IPS-15b (cell line): ENCODE measurements around the gene TIMM17B.

Source experiments
- H3K27me3 ChIP-seq: one replicate; pipeline ENCODE4 v1.6.1; 2013; ENCODE audit warnings: low read length; ENCODE audit not compliant: control insufficient read depth, insufficient read depth
- H3K36me3 ChIP-seq: one replicate; pipeline ENCODE4 v1.6.1; 2013; ENCODE audit warnings: low read length; ENCODE audit not compliant: control insufficient read depth, insufficient read depth
- H3K4me1 ChIP-seq: one replicate; pipeline ENCODE4 v1.6.1; 2013; ENCODE audit warnings: mild to moderate bottlenecking, low read length; ENCODE audit not compliant: control insufficient read depth, insufficient read depth
- H3K4me3 ChIP-seq: one replicate; pipeline ENCODE4 v1.5.1; 2013; ENCODE audit warnings: low read depth, low read length
- H3K9ac ChIP-seq: one replicate; pipeline ENCODE4 v1.6.1; 2013; ENCODE audit warnings: low read depth, mild to moderate bottlenecking, low read length
- H3K9me3 ChIP-seq: one replicate; pipeline ENCODE4 v1.6.1; 2013; ENCODE audit warnings: mild to moderate bottlenecking, low read length; ENCODE audit not compliant: control insufficient read depth, insufficient read depth

Gene TIMM17B

DNA sequence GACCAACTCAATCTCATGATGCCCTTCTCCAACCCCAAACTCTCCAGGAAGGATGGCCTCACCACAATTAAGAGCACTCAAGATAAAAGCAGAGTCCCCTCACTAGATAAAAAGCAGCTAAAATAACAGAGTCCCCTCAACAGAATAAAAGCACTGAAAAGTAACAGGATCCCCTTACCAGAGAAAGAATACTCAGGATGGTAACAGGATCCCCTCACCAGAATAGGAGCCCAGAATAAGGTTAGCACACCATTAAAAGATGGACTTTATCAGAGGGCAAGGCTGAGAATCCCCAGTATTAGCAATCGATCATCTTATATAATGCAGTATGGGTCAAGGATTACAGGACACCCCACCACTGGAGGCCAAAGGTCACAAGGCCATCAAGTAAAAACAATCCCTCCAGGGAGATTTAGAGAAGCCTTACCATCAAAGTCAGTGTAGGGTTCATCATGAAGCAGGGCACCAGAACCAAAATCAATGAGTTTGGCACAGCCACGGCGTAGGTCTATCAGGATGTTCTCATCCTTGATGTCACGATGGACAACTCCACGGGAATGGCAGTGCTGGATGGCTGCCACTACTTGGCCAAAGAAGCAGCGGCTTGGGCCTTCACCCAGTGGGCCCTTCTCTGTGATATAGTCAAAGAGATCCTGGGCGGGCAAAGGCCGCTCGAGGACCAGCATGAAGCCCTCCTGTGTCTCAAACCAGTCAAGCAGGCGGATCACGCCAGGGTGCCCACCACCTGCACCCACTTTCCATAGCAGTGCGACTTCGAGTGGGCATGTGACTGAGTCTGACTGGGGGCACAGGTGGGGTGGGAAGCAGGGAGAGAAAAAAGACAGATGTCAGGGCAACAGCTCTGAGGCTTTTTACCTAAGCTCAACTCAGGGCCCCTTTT, 17.3 kb upstream of the TIMM17B start:
- H3K36me3 ChIP-seq = peaks cover 41% of the 10 kb centered on the region
- peaks cover 2% of the 10 kb centered on the region for H3K4me1 ChIP-seq
- H3K9ac ChIP-seq = peak overlapping the region; percentile 29
- H3K27me3 ChIP-seq = no peaks in the 10 kb centered on the region
- H3K9me3 ChIP-seq = peaks cover 3% of the 10 kb centered on the region
- H3K4me3 ChIP-seq = peak overlapping the region; percentile 94

DNA sequence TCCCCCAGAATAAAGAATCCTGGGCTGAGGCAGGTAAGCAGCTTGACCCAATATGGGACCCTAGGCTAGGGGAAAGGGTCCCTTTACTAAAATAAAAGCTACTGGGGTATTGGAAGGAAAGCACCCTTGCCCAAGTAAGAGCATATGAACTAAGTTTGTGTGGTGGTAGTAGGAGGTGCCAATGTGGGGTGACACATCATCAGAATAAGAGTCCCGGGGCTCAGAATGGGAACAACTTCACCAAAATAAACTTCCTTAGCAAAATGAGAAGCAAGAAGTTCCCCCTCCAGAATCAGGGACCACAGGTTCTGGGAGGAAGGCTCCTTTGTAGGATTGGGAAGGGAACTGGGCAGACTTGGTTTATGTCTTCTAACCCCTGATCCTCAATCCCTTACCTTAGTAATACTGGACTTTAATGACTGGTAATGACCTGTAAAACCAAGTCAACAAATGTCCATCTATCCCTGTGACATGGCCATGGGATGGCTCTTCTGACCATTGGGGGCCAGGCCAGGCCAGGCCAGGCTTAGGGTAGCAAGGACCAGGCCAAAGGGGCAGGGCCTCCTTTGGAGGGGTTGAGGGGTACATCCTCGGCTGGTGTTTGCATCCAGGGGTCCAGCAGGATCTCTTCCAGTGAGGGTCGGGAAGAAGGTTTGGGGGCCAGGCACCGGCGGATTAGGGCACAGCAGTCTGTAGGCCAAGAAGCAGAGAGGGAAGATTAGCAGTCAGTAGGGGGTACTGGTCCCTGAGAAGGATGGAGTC, 16.2 kb upstream of the TIMM17B start:
- peaks cover 45% of the 10 kb centered on the region for H3K36me3 ChIP-seq
- H3K4me3 ChIP-seq = peak overlapping the region; percentile 10
- H3K9me3 ChIP-seq = peaks cover 3% of the 10 kb centered on the region
- H3K27me3 ChIP-seq = no peaks in the 10 kb centered on the region
- H3K4me1 ChIP-seq = no peaks in the 10 kb centered on the region
- no peak overlapping the region for H3K9ac ChIP-seq

DNA sequence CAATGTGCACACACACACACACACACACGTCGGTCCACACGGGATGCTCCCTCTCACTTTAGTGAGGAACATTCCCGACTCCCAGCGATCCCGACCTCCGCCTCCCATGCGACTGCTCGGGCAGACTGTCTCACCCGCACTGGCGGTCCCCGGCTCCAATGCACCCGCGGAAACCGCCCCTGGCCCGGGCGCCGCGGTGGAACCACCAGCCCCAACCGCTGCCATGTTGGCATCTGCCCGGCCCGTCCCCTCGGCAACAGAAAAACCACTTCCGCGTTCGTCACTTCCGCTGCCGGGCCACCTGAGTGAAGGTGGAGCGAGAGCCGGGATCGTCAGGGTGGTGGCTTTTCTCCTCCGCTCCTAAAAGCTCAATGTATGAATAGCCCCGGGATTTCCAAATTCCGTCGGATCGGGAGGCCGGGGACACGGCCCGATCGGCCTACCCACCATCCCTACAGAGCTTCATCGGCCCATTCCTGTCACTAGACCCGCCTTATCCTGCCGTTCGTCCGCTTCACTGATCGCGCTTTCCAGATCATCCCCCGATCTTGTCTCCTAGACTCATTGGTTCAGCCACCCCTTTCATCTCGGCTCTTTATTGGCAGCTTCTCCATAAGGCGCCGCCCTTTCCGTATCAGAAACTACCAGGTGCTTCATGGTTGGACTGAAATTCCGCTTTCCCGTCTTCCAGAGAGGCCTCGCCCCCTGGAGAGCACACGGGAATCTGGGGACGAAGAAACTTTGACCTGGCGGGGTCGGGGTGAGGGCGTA, 14.0 kb upstream of the TIMM17B start, which contains the start of gene SLC35A2:
SLC35A2 (minus strand) TSS at position 235 of the 771 bp plus-strand sequence; CDS start at position 225, 10 bp downstream.
- Histone ChIP-seq H3K9ac (peak within 1 kb of the TSS; percentile 84), H3K4me1 (peaks cover 3% of the 10 kb centered on the region), H3K9me3 (no peaks in the 10 kb centered on the region), H3K27me3 (no peaks in the 10 kb centered on the region), H3K4me3 (peak within 1 kb of the TSS; percentile 96), H3K36me3 (peaks cover 38% of the 10 kb centered on the region)

DNA sequence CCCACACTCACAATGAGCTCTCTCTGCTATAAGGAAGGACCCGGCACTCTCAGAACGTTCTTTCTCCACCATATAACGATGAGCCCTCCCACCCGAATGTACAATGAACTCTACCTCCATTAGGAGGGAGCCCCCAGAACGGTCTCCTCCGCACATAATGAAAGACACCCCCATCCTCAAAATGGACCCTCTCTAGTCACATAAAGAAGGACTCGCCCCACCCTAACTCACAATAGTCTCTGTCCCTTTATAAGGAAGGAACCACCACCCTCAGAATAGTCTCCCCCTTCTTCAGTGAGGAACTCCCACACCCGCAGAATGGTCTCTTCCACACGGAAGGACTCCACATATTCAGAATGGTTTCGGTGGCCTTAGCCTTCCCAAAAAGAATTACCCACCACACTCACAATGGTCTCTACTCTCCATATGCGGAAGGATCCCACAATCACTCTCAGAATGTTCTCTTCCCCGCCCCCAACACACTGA, 13.4 kb upstream of the TIMM17B start:
- H3K9me3 ChIP-seq = no peaks in the 10 kb centered on the region
- H3K4me1 ChIP-seq = peaks cover 3% of the 10 kb centered on the region
- H3K27me3 ChIP-seq = no peaks in the 10 kb centered on the region
- peaks cover 37% of the 10 kb centered on the region for H3K36me3 ChIP-seq
- H3K9ac ChIP-seq = peak overlapping the region; percentile 84
- peak overlapping the region; percentile 96 for H3K4me3 ChIP-seq

DNA sequence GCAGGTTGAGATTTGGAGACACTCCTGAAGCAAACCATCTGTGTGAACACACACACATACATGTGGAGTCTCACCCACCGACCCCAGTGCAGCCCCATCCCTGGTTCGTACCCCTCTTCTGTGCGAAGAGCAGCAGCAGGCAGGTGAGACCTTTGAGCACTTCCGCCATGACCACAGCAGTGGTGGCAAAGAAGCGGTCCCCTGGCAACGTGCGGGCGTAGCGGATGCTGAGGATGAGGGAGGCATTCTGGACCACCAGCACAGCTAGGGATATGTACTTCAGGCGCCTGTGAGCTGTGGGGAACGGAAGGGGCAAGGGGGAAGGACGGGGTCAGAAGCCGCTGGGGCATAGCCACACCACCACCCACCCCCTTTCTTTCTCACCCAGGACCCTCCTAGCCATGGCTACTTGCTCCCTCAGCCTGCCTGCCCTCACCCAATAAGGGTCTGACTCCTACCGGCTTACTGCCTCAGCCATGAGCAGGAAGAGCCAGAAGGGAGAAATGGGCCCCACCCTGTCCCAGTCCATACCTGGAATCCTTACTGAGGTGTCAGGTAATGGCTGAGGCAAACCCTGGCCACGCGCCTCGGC, 12.2 kb upstream of the TIMM17B start:
- no peaks in the 10 kb centered on the region for H3K27me3 ChIP-seq
- no peak overlapping the region for H3K9ac ChIP-seq
- H3K36me3 ChIP-seq = peaks cover 35% of the 10 kb centered on the region
- peak overlapping the region; percentile 96 for H3K4me3 ChIP-seq
- peaks cover 3% of the 10 kb centered on the region for H3K4me1 ChIP-seq
- H3K9me3 ChIP-seq = no peaks in the 10 kb centered on the region

- H3K4me3 ChIP-seq = no peak overlapping the region
- H3K27me3 ChIP-seq = no peaks in the 10 kb centered on the region
- H3K9me3 ChIP-seq = no peaks in the 10 kb centered on the region
- no peak overlapping the region for H3K9ac ChIP-seq
- peaks cover 3% of the 10 kb centered on the region for H3K4me1 ChIP-seq
- peaks cover 27% of the 10 kb centered on the region for H3K36me3 ChIP-seq
Measured at GRCh38 chrX:48908600-48908999, 11.0 kb upstream of the TIMM17B start.

- H3K4me3 ChIP-seq = no peak overlapping the region
- no peaks in the 10 kb centered on the region for H3K9me3 ChIP-seq
- H3K27me3 ChIP-seq = no peaks in the 10 kb centered on the region
- H3K9ac ChIP-seq = no peak overlapping the region
- peaks cover 39% of the 10 kb centered on the region for H3K36me3 ChIP-seq
- peaks cover 3% of the 10 kb centered on the region for H3K4me1 ChIP-seq
Measured at GRCh38 chrX:48905090-48905790, 7.7 kb upstream of the TIMM17B start.

GRCh38 chrX:48904626-48905025, 7.1 kb upstream of the TIMM17B start:
- Histone ChIP-seq H3K36me3 (peaks cover 37% of the 10 kb centered on the region), H3K9ac (no peak overlapping the region), H3K4me1 (peaks cover 3% of the 10 kb centered on the region), H3K27me3 (no peaks in the 10 kb centered on the region), H3K4me3 (no peak overlapping the region), H3K9me3 (no peaks in the 10 kb centered on the region)

GRCh38 chrX:48904180-48904579, 6.6 kb upstream of the TIMM17B start:
- no peak overlapping the region for H3K9ac ChIP-seq
- no peak overlapping the region for H3K4me3 ChIP-seq
- peaks cover 3% of the 10 kb centered on the region for H3K4me1 ChIP-seq
- H3K27me3 ChIP-seq = no peaks in the 10 kb centered on the region
- H3K9me3 ChIP-seq = no peaks in the 10 kb centered on the region
- peaks cover 38% of the 10 kb centered on the region for H3K36me3 ChIP-seq

DNA sequence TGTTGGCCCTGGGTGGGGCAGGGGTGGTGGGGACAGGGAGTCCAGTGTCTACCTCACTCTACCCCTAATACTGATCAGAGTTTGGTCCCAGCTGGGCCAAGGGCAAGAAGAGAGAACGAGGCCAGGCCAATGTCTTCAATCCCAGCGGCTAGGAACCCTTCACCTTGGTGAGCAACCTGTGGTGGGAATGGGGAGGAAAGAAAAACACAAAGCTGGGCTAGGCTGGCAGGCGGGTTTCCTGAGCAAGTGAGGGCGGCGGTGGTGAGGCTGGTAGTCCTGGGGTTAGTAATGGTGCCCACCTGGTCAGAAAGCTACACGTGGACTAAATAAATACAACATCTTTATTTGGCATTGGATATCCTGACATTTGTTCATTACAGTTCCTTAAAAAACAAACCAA, 5.7 kb upstream of the TIMM17B start:
- Histone ChIP-seq H3K27me3 (no peaks in the 10 kb centered on the region), H3K4me3 (no peak overlapping the region), H3K9me3 (no peaks in the 10 kb centered on the region), H3K36me3 (peaks cover 36% of the 10 kb centered on the region), H3K4me1 (peaks cover under 1% of the 10 kb centered on the region), H3K9ac (no peak overlapping the region)
